Common myeloid progenitor, CD34-positive (primary cell): ENCODE data around the gene NHERF1.

Experiments used
- CTCF ChIA-PET: fragments of 350-600 bp; sonication (Branson Sonifier 250); formaldehyde crosslinking; loops from one replicate; lab custom pipeline; 2021; ENCODE audit warnings: antibody characterized with exemption; lab: Charles Lee
- POLR2A ChIA-PET: fragments of 350-600 bp; sonication (Branson Sonifier 250); formaldehyde crosslinking; loops from one replicate; lab custom pipeline; 2021; ENCODE audit warnings: antibody characterized with exemption; lab: Charles Lee
- DNase-seq, 3 donors: peaks; one replicate each; pipeline versions ENCODE4 v3.0.0 to v3.0.0-alpha.2; 2013
- H3K27ac ChIP-seq, 2 experiments: 1 replicate in 1 of 2; 2 replicates in 1 of 2; pipeline ENCODE4 v1.7.0; 2013; ENCODE audit warnings: inconsistent platforms in 2 of 2, low read length in 2 of 2, mild to moderate bottlenecking in 2 of 2, low read depth in 1 of 2, moderate library complexity in 1 of 2; ENCODE audit not compliant: severe bottlenecking in 2 of 2, insufficient read depth in 1 of 2, poor library complexity in 1 of 2
- H3K27me3 ChIP-seq, 5 experiments: replicated peaks in 2 of 5; 1 replicate in 3 of 5; 2 replicates in 2 of 5; pipeline versions ENCODE4 v1.6.1 to v1.7.0; 2013; ENCODE audit warnings: low read length in 4 of 5, mild to moderate bottlenecking in 2 of 5, moderate library complexity in 2 of 5, inconsistent platforms in 1 of 5; ENCODE audit not compliant: insufficient read depth in 5 of 5, control insufficient read depth in 4 of 5
- H3K36me3 ChIP-seq, 4 experiments: 1 replicate in 2 of 4; 2 replicates in 2 of 4; pipeline versions ENCODE4 v1.6.1 to v1.7.0; 2013; ENCODE audit warnings: low read length in 3 of 4, control low read depth in 1 of 4, mild to moderate bottlenecking in 1 of 4; ENCODE audit not compliant: control insufficient read depth in 4 of 4, insufficient read depth in 4 of 4
- H3K4me1 ChIP-seq, 4 experiments: 1 replicate in 3 of 4; 2 replicates in 1 of 4; pipeline versions ENCODE4 v1.6.1 to v1.7.1; 2013; ENCODE audit warnings: low read length in 3 of 4, mild to moderate bottlenecking in 3 of 4, control low read depth in 1 of 4, inconsistent platforms in 1 of 4, moderate library complexity in 1 of 4; ENCODE audit not compliant: control insufficient read depth in 4 of 4, insufficient read depth in 4 of 4; ENCODE audit errors: control extremely low read depth in 1 of 4
- H3K4me3 ChIP-seq, 7 experiments: 1 replicate in 4 of 7; 2 replicates in 3 of 7; pipeline versions ENCODE4 v1.5.1 to v1.7.0; 2013; ENCODE audit warnings: mild to moderate bottlenecking in 7 of 7, low read length in 6 of 7, moderate library complexity in 6 of 7, inconsistent platforms in 2 of 7, low read depth in 2 of 7, control low read depth in 1 of 7; ENCODE audit not compliant: insufficient read depth in 4 of 7, control insufficient read depth in 1 of 7; ENCODE audit errors: extremely low read depth in 1 of 7
- H3K9me3 ChIP-seq, 5 experiments: 1 replicate in 4 of 5; 2 replicates in 1 of 5; pipeline versions ENCODE4 v1.6.1 to v1.7.1; 2013; ENCODE audit warnings: low read length in 4 of 5, mild to moderate bottlenecking in 2 of 5, inconsistent platforms in 1 of 5, low read depth in 1 of 5, moderate library complexity in 1 of 5; ENCODE audit not compliant: control insufficient read depth in 4 of 5, insufficient read depth in 2 of 5; ENCODE audit errors: control extremely low read depth in 1 of 5
- WGBS: methylation state at CpG from one replicate; pipeline ENCODE4 v1.1.5; 2013; ENCODE audit not compliant: insufficient coverage; 5-methylcytosine and 5-hydroxymethylcytosine counted together

Gene NHERF1

DNA sequence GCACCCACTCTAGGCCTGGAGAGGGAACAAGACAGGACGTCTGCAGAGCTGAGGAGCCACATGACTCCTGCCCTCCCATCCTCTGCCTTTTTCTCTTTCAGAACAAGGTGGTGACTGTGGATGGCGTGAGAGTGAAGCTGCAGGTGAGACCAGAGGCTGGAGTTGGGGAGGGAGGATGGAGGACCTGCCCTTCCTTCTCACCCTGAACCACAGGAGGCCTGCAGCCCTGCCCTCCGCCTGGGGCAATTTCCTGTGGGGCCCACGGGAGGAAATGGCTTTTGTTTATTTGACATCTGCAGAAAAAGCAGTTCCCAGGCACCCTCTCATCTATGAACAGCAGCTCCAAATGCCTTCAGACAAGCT is 6.3 kb upstream of the NHERF1 start:
- ChIA-PET CTCF (interaction anchor here (0.6 to 2.9 kb wide), 18 partner anchors 11 to 176 kb away, joined by 3 to 21 read pairs (median 4); no protein-coding TSS in a partner anchor), POLR2A (interaction anchor here (1.1 to 1.6 kb wide), 4 partner anchors 8 to 37 kb away, joined by 3 to 7 read pairs (median 6); no protein-coding TSS in a partner anchor)
- DNase-seq = peak; percentile 64 to 89 (median 82)
- WGBS = 0% methylated on average over 1 of the region's 4 CpGs
- Histone ChIP-seq H3K9me3 (no peaks in the 10 kb centered on the region), H3K27me3 (no peaks in the 10 kb centered on the region), H3K27ac (peak overlapping the region in 1 of 2 experiments; percentile 74), H3K36me3 (peaks cover 0 to 31% (median 15%) of the 10 kb centered on the region in 4 experiments), H3K4me1 (peaks cover 18 to 98% (median 91%) of the 10 kb centered on the region in 4 experiments), H3K4me3 (peak overlapping the region in 2 of 7 experiments; percentile 26 to 40)

DNA sequence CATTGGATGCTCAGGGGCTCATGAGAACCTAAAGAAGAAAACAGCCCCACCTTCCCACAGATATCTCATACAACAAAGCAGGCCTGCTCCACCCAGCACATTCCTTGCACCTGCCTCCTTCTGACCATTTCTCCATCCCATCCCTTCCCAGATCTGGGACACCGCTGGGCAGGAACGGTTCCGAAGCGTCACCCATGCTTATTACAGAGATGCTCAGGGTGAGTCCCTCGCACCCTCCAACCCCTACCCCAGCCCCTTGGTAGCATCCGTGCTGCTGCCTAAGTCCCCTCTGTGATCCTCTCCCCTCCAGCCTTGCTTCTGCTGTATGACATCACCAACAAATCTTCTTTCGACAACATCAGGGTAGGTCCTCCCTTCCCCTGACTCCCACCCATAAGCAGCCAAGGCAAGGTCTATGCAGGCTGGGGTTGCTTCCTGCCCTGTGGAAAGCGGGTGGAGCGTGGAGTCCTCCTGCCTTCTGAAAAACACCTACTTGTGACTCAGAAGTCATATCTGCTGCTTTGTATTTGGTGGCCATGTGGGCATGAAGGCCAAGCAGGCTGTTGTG is 5.4 kb upstream of the NHERF1 start:
- no peak for DNase-seq
- no peaks in the 10 kb centered on the region for H3K9me3 ChIP-seq
- H3K27ac ChIP-seq = no peak overlapping the region
- CTCF ChIA-PET = interaction anchor here (0.5 to 2.9 kb wide), 17 partner anchors 10 to 297 kb away, joined by 3 to 21 read pairs (median 4); no protein-coding TSS in a partner anchor
- H3K4me3 ChIP-seq = peak overlapping the region in 3 of 7 experiments; percentile 23 to 48 (median 30)
- H3K4me1 ChIP-seq = peaks cover 21 to 98% (median 97%) of the 10 kb centered on the region in 4 experiments
- POLR2A ChIA-PET = interaction anchor here (1.2 to 1.6 kb wide), 2 partner anchors 17 to 28 kb away, joined by 6 to 7 read pairs; no protein-coding TSS in a partner anchor
- 88% methylated on average over 8 of the region's 9 CpGs for WGBS
- H3K27me3 ChIP-seq = no peaks in the 10 kb centered on the region
- H3K36me3 ChIP-seq = peaks cover 0 to 31% (median 16%) of the 10 kb centered on the region in 4 experiments

DNA sequence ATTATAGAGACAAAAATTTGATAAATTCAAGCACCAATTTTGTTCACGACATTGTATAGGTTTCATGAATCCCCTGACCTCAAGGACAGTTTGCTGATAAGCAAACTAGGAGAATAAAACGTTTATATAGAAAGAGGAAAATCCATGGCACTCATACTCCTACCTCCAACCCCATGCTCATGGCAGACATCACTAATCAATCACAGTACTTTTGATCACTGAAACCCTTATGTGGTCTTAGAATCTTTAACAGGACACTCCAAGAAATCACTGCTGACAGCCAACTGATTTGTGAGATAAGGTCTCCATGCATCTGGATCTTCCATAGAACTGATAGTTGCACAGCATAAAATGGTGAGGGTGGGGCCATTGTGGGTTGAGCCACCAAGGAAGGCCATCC is 4.7 kb upstream of the NHERF1 start:
- no peak overlapping the region for H3K27ac ChIP-seq
- no CpG with 5 or more reads among the region's 2 CpGs for WGBS
- no peak overlapping the region for H3K4me3 ChIP-seq
- H3K27me3 ChIP-seq = no peaks in the 10 kb centered on the region
- H3K9me3 ChIP-seq = no peaks in the 10 kb centered on the region
- peaks cover 20 to 91% (median 90%) of the 10 kb centered on the region in 4 experiments for H3K4me1 ChIP-seq
- DNase-seq = no peak
- H3K36me3 ChIP-seq = peaks cover 0 to 31% (median 16%) of the 10 kb centered on the region in 4 experiments
- ChIA-PET CTCF (interaction anchor here (0.8 to 4.7 kb wide), 7 partner anchors 8 to 118 kb away, joined by 3 to 154 read pairs (median 5); partner anchors contain the start of gene NAT9), POLR2A (interaction anchor here (0.6 kb wide), 1 partner anchor 11 kb away, joined by 3 read pairs; no protein-coding TSS in a partner anchor)

DNA sequence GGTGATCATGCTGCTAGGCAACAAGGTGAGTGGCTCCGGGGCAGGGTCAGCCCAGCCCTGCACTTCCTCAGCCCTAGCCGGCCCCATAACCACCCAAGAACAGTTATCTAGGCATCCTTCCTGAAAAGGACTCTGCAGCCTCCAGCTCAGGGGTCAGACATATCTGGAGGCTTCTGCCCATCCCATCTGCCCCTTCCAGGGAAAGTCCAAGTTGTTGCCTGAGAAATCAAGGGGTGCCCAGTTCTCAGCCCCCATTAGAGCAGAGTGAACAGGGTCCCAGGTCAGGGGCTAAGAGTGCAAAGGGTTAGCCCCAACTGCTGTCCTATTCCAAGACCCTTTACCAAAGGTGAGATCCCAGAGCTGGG is 4.1 kb upstream of the NHERF1 start:
- Histone ChIP-seq H3K4me3 (peak overlapping the region in 2 of 7 experiments; percentile 0 to 20), H3K27me3 (no peaks in the 10 kb centered on the region), H3K27ac (no peak overlapping the region), H3K4me1 (peaks cover 15 to 87% (median 86%) of the 10 kb centered on the region in 4 experiments), H3K36me3 (peaks cover 0 to 31% (median 16%) of the 10 kb centered on the region in 4 experiments), H3K9me3 (no peaks in the 10 kb centered on the region)
- ChIA-PET POLR2A (interaction anchor here (0.6 to 1.9 kb wide), 3 partner anchors 10 to 67 kb away, joined by 3 to 5 read pairs (median 3); no protein-coding TSS in a partner anchor), CTCF (interaction anchor here (0.8 to 4.7 kb wide), 12 partner anchors 9 to 118 kb away, joined by 3 to 154 read pairs (median 5); partner anchors contain the start of gene NAT9)
- WGBS = 40% methylated on average over 2 of the region's 2 CpGs
- no peak for DNase-seq

DNA sequence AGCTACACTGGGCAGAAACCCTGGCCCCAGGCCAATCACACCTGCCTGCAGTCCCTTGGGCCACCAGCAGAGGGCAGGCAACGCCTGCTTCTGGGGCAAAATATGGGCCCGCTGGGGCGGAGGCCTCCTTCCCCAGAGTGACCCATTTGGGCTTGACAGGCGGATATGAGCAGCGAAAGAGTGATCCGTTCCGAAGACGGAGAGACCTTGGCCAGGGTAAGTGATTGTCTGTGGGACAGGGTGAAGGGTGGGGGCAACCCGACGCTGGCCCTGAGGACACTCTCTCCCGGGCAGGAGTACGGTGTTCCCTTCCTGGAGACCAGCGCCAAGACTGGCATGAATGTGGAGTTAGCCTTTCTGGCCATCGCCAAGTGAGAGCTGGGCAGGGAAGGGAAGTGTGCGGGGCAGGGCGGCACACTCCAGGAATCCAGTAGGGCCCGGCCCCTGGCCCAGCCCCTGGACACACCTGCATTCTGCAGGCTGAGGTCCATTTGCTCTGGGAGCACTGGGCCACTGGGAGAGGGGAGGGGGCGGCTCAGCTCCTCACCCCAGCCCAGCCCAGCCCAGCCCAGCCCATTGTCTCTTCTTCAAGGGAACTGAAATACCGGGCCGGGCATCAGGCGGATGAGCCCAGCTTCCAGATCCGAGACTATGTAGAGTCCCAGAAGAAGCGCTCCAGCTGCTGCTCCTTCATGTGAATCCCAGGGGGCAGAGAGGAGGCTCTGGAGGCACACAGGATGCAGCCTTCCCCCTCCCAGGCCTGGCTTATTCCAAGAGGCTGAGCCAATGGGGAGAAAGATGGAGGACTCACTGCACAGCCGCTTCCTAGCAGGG is 3.5 kb upstream of the NHERF1 start:
- Histone ChIP-seq H3K36me3 (peaks cover 0 to 31% (median 16%) of the 10 kb centered on the region in 4 experiments), H3K4me1 (peaks cover 15 to 86% (median 83%) of the 10 kb centered on the region in 4 experiments), H3K27ac (no peak overlapping the region), H3K9me3 (no peaks in the 10 kb centered on the region), H3K27me3 (no peaks in the 10 kb centered on the region), H3K4me3 (peak overlapping the region in 3 of 7 experiments; percentile 0 to 47 (median 20))
- POLR2A ChIA-PET = interaction anchor here (0.5 to 1.9 kb wide), 3 partner anchors 15 to 67 kb away, joined by 3 to 5 read pairs (median 3); no protein-coding TSS in a partner anchor
- CTCF ChIA-PET = interaction anchor here (0.8 to 4.7 kb wide), 21 partner anchors 8 to 123 kb away, joined by 3 to 154 read pairs (median 5); partner anchors contain the start of genes NAT9 and RAB37
- WGBS = 51% methylated on average over 20 of the region's 24 CpGs
- peak; percentile 57 to 69 (median 65) for DNase-seq

DNA sequence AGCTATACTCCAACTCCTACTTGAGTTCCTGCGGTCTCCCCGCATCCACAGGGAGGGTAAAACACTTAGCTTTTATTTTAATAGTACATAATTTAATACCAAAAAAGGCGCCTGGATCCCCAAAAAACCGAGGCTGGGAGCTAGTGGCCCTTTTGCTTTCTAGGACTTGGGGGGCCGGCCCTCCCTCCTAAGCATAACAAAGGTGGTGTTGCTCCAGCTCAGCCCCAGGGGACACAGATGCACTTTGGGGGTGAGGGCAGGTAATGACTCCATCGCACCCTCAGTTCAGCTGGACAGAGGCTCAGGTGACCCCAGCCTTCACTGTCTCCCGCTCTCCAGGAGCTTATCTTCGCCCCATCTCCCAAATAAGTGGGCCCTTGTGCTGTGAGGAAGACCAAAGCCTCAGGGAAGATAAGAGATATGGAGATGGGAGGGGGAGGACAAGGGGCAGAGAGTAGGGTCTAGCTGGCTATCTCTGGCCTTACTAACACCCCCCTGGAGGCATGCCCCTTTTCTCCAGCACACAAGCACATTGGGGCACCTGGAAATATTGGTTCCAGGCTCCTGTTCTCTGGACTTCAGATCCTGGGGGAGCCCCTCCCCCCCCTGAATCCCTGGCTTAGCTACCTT is 2.8 kb upstream of the NHERF1 start:
- WGBS = 89% methylated on average over 3 of the region's 8 CpGs
- ChIA-PET CTCF (interaction anchor here (0.8 to 4.7 kb wide), 18 partner anchors 9 to 122 kb away, joined by 3 to 154 read pairs (median 8); partner anchors contain the start of genes NAT9 and RAB37), POLR2A (interaction anchor here (1.9 kb wide), 1 partner anchor 25 kb away, joined by 5 read pairs; no protein-coding TSS in a partner anchor)
- H3K4me3 ChIP-seq = no peak overlapping the region
- H3K36me3 ChIP-seq = peaks cover 0 to 27% (median 16%) of the 10 kb centered on the region in 4 experiments
- H3K9me3 ChIP-seq = no peaks in the 10 kb centered on the region
- H3K27me3 ChIP-seq = no peaks in the 10 kb centered on the region
- no peak overlapping the region for H3K27ac ChIP-seq
- no peak for DNase-seq
- H3K4me1 ChIP-seq = peaks cover 15 to 86% (median 83%) of the 10 kb centered on the region in 4 experiments
